ENCODE results near the gene XPO5. TPM values are rescaled to one million over a fixed set of nuclear protein-coding genes. Genes with fewer than 3 reads are reported as not detected.

XPO5 gene
- total RNA-seq, 3 donors from 2014 or later (not counting 1 experiment from before 2014, with no cell fraction given) = 47.6 to 54.6 (median 48.7) TPM

DNA sequence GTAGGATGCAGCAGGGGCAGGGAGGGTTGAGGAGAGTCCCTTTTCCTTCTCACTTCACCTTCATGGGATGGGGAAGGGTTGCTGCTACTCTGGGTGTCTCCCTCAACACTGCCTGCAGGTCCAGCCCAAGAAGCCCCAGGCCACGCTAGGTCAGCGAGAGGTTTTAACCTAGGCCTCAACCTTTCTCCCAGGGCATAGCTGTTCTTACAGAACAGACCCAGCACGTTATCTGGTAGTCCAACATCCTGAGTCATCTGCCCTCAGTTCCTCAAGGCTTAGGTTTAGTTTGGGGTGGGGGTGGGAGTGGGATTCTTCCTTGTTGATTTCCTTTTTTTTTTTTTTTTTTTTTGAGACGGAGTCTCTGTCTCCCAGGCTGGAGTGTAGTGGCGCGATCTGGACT is 81.5 kb downstream of the XPO5 start:
- H3K27me3 Mint-ChIP-seq (ENCODE audit: low read depth in 2 of 2) = no peaks in the 10 kb centered on the region
- no peak for DNase-seq
- Histone ChIP-seq H3K27me3 (ENCODE audit: control insufficient read depth, insufficient read depth, low read length) (no peaks in the 10 kb centered on the region), H3K4me1 (ENCODE audit: control insufficient read depth, insufficient read depth, low read length) (peaks cover 19% of the 10 kb centered on the region), H3K4me3 (ENCODE audit: low read length) (no peak overlapping the region), H3K27ac (ENCODE audit: low read length) (no peak overlapping the region), H3K36me3 (ENCODE audit: control insufficient read depth, insufficient read depth, low read length) (peaks cover 9% of the 10 kb centered on the region), H3K9me3 (ENCODE audit: control insufficient read depth, insufficient read depth, low read length) (no peaks in the 10 kb centered on the region)
- peak overlapping the region in 1 of 2 donors; percentile 47 for H3K27ac Mint-ChIP-seq
- TF ChIP-seq, protein P1, sequence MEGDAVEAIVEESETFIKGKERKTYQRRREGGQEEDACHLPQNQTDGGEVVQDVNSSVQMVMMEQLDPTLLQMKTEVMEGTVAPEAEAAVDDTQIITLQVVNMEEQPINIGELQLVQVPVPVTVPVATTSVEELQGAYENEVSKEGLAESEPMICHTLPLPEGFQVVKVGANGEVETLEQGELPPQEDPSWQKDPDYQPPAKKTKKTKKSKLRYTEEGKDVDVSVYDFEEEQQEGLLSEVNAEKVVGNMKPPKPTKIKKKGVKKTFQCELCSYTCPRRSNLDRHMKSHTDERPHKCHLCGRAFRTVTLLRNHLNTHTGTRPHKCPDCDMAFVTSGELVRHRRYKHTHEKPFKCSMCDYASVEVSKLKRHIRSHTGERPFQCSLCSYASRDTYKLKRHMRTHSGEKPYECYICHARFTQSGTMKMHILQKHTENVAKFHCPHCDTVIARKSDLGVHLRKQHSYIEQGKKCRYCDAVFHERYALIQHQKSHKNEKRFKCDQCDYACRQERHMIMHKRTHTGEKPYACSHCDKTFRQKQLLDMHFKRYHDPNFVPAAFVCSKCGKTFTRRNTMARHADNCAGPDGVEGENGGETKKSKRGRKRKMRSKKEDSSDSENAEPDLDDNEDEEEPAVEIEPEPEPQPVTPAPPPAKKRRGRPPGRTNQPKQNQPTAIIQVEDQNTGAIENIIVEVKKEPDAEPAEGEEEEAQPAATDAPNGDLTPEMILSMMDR (IDR thresholded peaks at IDR 0.05) = no peak
- no peaks in the 10 kb centered on the region for H3K9me3 Mint-ChIP-seq
- peaks cover 20 to 25% of the 10 kb centered on the region in 2 donors for H3K4me1 Mint-ChIP-seq
- intact Hi-C loops (cut with micrococcal nuclease) = no loop called here
- ATAC-seq = no peak
- no peaks in the 10 kb centered on the region for H3K36me3 Mint-ChIP-seq
- H3K4me3 Mint-ChIP-seq = no peak overlapping the region
- 96% methylated on average over 5 of the region's 6 CpGs for WGBS (ENCODE audit: insufficient coverage)

DNA sequence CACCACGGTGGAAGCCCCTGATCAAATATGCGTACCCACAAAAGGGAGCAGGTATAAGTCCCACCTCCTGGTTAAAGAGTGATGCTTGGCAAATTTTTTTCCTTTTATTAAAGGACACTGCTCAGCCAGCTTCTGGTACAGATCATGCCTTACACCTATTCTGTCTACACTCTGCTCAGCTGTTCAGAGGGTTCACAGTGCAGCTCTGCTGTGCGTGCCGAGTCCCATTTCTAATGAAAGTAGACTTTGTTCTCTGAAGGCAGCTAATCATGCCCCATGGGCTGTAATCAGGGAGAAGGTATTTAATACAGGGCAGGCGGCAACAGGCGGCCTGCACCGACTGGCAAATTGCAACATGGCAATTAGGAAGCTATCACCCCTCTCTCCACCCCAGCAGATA is 82.0 kb downstream of the XPO5 start:
- 100% methylated on average over 4 of the region's 7 CpGs for WGBS (ENCODE audit: insufficient coverage)
- intact Hi-C loops (cut with micrococcal nuclease) = no loop called here
- H3K9me3 ChIP-seq (ENCODE audit: control insufficient read depth, insufficient read depth, low read length) = no peaks in the 10 kb centered on the region
- peaks cover 19% of the 10 kb centered on the region for H3K4me1 ChIP-seq (ENCODE audit: control insufficient read depth, insufficient read depth, low read length)
- ATAC-seq = no peak
- no peak for DNase-seq
- Mint-ChIP-seq H3K36me3 (no peaks in the 10 kb centered on the region), H3K4me3 (peak overlapping the region; percentile 31), H3K9me3 (no peaks in the 10 kb centered on the region), H3K27me3 (ENCODE audit: low read depth in 2 of 2) (no peaks in the 10 kb centered on the region), H3K4me1 (peaks cover 20 to 29% of the 10 kb centered on the region in 2 donors), H3K27ac (peak overlapping the region in 1 of 2 donors; percentile 47)
- H3K36me3 ChIP-seq (ENCODE audit: control insufficient read depth, insufficient read depth, low read length) = peaks cover 4% of the 10 kb centered on the region
- no peak overlapping the region for H3K27ac ChIP-seq (ENCODE audit: low read length)
- H3K4me3 ChIP-seq (ENCODE audit: low read length) = no peak overlapping the region
- H3K27me3 ChIP-seq (ENCODE audit: control insufficient read depth, insufficient read depth, low read length) = no peaks in the 10 kb centered on the region
- TF ChIP-seq, protein P1 (IDR thresholded peaks at IDR 0.05) = no peak

DNA sequence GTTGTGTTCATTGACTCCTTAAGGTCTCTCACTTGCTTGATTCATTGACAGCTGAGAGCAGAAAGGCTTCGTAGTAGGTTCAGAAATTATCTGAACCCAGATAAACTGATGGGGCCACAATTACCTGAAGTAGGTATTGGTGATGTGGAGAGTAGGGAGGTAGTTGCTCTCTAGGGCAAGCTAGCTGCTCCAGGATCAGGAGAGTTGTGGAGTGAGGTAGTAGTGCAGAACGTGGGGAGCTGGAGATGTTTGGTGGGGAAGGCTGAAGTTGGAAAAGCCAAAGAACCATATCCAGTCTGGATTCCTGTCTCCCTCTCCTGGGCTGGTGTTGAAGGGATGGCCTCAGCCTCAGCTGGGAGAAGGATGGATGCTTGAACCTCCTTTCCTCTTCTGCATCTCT is 82.6 kb downstream of the XPO5 start:
- Mint-ChIP-seq H3K4me1 (peaks cover 20 to 29% of the 10 kb centered on the region in 2 donors), H3K27ac (peak overlapping the region; percentile 1 to 7), H3K4me3 (no peak overlapping the region), H3K9me3 (no peaks in the 10 kb centered on the region), H3K36me3 (no peaks in the 10 kb centered on the region), H3K27me3 (ENCODE audit: low read depth in 2 of 2) (no peaks in the 10 kb centered on the region)
- Histone ChIP-seq H3K4me1 (ENCODE audit: control insufficient read depth, insufficient read depth, low read length) (peaks cover 19% of the 10 kb centered on the region), H3K4me3 (ENCODE audit: low read length) (no peak overlapping the region), H3K27me3 (ENCODE audit: control insufficient read depth, insufficient read depth, low read length) (no peaks in the 10 kb centered on the region), H3K36me3 (ENCODE audit: control insufficient read depth, insufficient read depth, low read length) (no peaks in the 10 kb centered on the region), H3K9me3 (ENCODE audit: control insufficient read depth, insufficient read depth, low read length) (no peaks in the 10 kb centered on the region), H3K27ac (ENCODE audit: low read length) (no peak overlapping the region)
- 92% methylated on average over 2 of the region's 2 CpGs for WGBS (ENCODE audit: insufficient coverage)
- ATAC-seq = no peak
- TF ChIP-seq, protein P1 (IDR thresholded peaks at IDR 0.05) = no peak
- no peak for DNase-seq
- intact Hi-C loops (cut with micrococcal nuclease) = no loop called here

DNA sequence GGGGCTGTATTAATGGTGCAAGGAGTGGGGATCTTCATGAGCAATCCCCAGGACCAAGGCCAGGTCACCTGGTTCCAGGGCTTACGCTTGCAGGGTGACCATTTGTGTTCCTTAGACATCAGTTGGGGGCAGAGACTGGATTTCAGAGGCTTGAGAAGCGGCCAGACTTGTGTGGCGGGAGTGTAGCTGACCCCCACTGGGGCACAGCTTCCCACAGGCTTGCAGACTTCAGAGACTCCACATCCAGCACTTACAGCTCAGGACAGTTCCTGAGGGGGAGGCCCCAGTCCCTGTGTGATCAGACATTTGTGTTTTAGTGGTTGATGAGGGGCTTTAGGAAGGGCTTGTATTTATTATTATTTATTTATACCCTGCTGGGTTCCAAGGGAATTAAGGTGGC is 83.2 kb downstream of the XPO5 start:
- no peaks in the 10 kb centered on the region for H3K9me3 Mint-ChIP-seq
- TF ChIP-seq, protein P1 (IDR thresholded peaks at IDR 0.05) = no peak
- Histone ChIP-seq H3K9me3 (ENCODE audit: control insufficient read depth, insufficient read depth, low read length) (no peaks in the 10 kb centered on the region), H3K27me3 (ENCODE audit: control insufficient read depth, insufficient read depth, low read length) (no peaks in the 10 kb centered on the region), H3K27ac (ENCODE audit: low read length) (no peak overlapping the region), H3K36me3 (ENCODE audit: control insufficient read depth, insufficient read depth, low read length) (no peaks in the 10 kb centered on the region), H3K4me1 (ENCODE audit: control insufficient read depth, insufficient read depth, low read length) (peaks cover 19% of the 10 kb centered on the region), H3K4me3 (ENCODE audit: low read length) (no peak overlapping the region)
- no peak overlapping the region for H3K4me3 Mint-ChIP-seq
- peak overlapping the region; percentile 1 to 28 for H3K27ac Mint-ChIP-seq
- H3K27me3 Mint-ChIP-seq (ENCODE audit: low read depth in 2 of 2) = no peaks in the 10 kb centered on the region
- H3K4me1 Mint-ChIP-seq = peaks cover 20 to 29% of the 10 kb centered on the region in 2 donors
- DNase-seq (no peak), ATAC-seq (no peak)
- H3K36me3 Mint-ChIP-seq = no peaks in the 10 kb centered on the region
- intact Hi-C loops (cut with micrococcal nuclease) = no loop called here
- 94% methylated on average over 3 of the region's 3 CpGs for WGBS (ENCODE audit: insufficient coverage)

Data from natural killer cell (primary cell).